GM19395 (cell line): ENCODE results near the gene TEKTIP1.

Experiments used
- ATAC-seq: cut with Tn5 transposase; IDR thresholded peaks from one replicate; pipeline ENCODE4 v1.9.1; 2021; ENCODE audit warnings: mild to moderate bottlenecking, moderate library complexity; ENCODE audit not compliant: unreplicated experiment

The TEKTIP1 gene

DNA sequence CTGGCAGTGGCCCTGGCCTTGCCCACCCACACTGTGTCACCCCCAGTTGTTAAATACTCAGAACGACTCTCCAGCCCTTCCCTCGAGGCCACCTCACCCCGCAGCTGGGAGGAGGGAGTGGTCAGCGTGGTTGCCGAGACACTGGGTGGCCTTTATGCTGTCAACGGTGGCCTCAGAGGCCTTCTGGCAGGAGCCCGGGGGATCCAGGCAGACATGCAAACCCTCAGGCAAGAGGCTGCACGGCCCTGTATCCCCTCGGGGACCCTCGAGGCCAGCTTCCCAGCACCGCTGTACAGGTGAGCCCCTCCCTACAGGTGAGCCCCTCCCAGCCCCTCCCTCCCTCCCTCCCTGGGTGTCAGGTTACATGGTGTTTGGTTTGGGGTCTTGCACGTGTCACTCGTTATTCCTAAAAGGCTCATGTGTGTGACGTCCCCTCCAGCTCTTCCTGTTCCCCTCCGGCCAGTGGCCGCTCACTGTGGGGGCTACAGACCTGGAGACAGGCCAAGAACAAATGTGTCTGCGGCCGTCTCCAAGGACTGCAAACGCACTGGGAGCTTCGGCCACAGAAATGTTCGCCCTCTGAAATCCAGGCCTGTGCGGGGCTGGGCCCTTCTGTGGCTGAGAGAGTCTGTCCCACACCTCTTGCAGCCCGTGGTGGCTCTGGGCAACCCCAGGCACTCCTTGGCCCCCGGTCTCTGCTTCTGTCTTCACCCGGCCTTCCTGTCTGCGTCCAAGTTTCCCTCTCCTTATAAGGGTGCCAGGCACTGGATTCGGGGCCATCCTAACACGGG lies at the start of gene TEKTIP1:
Gene TEKTIP1 (plus strand): TSS at position 210 of the 791 bp plus-strand sequence. CDS start 4 bp downstream, at position 214.
- ATAC-seq = no peak

GRCh38 chr19:3491396-3492119 lies 47.4 kb upstream of the TEKTIP1 start:
- no peak for ATAC-seq

GRCh38 chr19:3492131-3492839 lies 46.7 kb upstream of the TEKTIP1 start:
- no peak for ATAC-seq

DNA sequence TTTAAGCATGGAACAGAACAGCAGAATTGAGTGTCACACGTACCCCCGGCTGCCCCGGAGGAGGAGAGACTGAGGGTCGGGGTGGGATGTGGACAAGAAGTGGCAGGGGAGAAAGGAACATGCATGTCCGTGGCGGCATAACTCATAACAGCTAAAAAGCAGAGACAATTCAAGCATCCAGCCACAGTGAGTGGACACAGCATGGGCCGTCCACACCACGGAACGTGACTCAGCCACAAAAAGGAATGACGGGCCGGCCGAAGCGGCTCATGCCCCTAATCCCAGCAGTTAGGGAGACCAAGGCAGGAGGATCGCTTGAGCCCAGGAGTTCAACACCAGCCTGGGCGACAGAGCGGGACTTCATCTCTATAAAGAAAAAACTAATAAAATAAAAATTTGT lies 46.1 kb upstream of the TEKTIP1 start:
- ATAC-seq = no peak

DNA sequence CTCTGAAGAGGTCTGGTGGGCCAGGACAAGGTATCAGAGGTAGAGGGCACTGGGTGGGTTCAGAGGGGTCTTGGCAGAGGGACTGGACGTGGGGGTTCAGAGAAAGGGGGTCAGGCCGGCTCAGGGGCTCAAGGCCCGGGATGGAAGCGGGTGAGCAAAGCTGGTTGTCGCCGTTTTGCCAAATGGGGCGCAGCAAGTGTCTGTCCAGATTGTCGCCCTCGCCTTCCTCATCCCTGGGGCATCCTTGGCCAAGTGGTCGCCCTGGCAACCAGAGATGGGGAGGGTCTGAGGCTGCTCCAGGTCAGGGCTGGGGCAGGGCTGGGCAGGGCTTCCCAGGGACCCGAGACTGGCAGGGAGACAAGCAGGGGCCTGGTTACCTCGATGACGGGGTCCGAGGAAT lies 45.3 kb upstream of the TEKTIP1 start:
- ATAC-seq = no peak

GRCh38 chr19:3494051-3494450 lies 44.9 kb upstream of the TEKTIP1 start:
- no peak for ATAC-seq

- no peak for ATAC-seq
These were observed 44.4 kb upstream of the TEKTIP1 start for GRCh38 chr19:3494559-3494958.

- ATAC-seq = no peak
These were observed 42.3 kb upstream of the TEKTIP1 start for GRCh38 chr19:3496392-3497273.

DNA sequence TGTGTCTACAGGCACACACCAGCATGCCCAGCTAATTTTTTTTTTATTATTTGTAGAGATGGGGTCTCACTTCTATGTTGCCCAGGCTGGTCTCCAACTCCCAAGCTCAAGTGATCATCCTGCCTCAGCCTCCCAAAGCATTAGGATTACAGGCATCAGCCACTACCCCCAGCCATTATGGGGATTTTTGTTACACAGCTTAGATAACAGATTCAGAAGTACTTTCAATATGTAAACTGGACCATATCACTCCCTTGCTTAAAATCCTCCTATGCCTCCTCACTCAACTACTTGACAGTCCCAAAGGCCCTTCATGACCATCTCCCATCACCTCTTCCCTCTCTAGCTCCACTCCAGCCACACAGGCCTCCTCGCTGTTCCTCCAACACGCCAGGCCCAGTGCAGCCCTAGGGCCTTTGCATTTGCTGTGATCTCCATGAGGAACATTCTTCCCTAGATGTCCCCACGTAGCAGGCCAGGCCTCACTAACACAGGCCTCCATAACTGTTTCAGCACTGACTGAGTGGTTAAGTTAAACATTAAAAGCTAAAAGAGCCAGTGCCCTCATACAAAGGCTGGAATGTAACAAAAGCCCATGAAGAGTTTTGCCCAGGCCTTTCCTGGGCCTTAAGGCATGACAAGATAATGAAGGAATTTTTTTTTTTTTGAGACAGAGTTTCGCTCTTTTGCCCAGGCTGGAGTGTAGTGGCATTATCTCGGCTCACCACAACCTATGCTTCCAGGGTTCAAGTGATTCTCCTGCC lies 41.0 kb upstream of the TEKTIP1 start:
- ATAC-seq = no peak

GRCh38 chr19:3499738-3500428 lies 39.1 kb upstream of the TEKTIP1 start:
- ATAC-seq = no peak

DNA sequence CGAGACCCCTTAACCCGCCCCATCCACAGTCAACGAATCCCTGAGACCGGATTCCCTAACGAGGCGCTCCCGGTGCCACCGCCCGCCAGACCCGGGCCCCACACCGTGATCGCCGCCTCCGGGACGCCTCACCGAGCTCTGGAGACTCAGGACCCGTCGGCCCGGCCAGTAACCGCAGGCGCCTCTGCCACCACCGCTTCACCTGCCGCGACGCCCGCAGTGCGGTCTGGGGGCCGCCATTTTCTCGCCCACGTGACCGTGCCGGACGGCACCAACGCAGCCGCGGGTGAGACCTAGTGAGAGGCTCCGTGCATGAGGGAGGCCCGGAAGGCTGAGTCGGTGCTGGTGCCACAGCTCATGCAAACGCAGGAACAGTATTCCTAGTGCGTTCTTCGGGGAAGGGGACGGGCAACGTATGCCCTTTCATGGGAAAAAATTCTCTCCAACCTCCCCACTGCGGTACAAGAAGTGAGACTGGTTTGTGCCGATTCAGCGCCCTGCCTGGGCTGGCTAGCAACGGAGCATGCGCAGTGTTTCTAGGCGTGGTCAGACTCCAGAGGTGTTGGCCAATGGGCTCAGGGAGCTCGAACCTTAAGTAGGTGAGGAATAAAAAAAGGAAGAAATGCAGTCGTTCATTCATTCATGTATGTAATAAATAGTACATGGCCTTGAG lies 38.4 kb upstream of the TEKTIP1 start, which contains the start of gene DOHH:
Gene DOHH (minus strand): TSS at position 246 of the 673 bp plus-strand sequence. CDS start 3,860 bp downstream, outside the sequence.
- ATAC-seq = peak; percentile 86

- no peak for ATAC-seq
These were observed 37.2 kb upstream of the TEKTIP1 start for GRCh38 chr19:3501780-3502179.

- ATAC-seq = no peak
These were observed 35.9 kb upstream of the TEKTIP1 start for GRCh38 chr19:3503036-3503572.

DNA sequence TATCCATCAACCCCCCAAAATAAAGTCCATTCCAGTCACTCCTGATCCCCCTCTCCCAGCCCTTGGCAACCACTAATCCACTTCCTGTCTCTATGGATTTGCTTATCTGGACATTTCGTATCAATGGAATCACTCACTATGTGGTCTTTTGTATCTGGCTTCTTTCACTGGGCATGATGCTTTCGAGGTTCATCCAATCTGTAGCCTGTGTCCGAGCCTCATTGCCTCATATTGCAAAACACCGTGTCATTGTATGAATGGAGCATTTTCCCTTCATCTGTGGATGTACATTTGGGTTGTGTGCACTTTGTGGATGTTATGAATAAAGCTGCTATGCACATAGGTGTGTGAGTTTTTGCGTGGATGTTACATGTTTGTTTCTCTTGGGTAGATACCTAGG lies 34.2 kb upstream of the TEKTIP1 start:
- ATAC-seq = no peak

- peak; percentile 75 for ATAC-seq
These were observed 33.2 kb upstream of the TEKTIP1 start, which contains the start of gene FZR1 for GRCh38 chr19:3505598-3506383. FZR1 (plus strand) TSS chr19:3506311; CDS start chr19:3522990, 16,679 bp downstream.

GRCh38 chr19:3506384-3507340 lies 32.3 kb upstream of the TEKTIP1 start:
- peak; percentile 15 for ATAC-seq
